Measurements from ENCODE around the gene C6orf136.

Gene C6orf136

DNA sequence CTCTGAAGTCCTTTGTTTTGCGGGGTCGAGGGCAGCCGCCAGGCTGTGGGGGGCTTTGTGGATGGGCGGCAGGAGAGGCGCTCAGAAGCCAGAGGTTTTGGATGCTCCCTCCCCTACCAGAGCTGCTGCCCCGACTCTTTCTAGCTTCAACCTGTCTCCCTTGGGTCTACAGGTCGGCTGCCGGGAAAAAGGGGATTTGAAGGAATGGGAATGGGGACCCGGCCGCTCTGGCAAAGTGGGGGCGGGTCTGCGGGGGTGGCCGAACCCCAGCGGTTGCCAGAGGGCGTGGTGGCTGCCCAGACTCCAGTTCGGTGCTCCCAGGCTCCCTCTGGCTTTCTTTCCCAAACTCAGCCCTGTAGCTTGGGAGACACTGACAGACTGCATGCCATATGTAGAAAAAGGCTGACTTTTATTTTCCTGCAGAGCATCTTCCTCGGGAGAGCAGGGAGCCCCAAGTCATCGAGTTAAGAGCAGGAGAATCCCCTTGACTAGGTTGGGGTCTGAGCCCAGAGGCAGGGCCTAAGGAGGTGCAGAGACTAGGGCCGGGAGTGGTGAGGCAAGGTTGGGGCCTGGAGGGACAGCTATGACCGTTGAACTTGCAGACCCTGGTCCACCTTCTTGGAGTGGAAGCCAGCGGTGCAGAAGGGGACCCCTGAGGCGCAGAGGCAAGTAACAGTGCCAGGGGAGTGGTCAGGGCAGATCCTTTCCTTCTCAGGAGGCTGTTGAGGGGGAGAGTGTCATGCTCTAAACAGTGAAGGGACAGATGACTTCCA, 40.9 kb downstream of the C6orf136 start:
- no peak for DNase-seq

DNA sequence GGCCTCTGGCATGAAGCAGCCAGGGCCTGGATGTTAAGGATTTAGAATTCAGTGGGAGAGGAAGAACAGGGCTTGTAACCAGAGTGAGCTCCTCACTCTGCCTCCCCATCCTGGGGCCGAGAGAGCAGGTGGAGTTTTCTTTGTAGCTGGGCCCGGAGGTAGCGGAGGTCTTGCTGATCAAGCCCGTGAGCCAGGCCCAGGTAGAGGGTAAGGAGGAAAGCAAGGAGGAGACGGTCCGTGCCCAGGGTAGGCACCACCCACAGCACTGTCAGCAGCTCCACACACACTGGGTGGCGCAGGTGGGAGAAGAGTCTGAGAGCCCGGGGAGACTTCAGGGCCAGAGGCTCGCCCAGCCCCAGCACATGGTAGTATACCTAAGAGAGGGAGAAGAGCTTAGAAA, 41.6 kb downstream of the C6orf136 start:
- no peak for DNase-seq

DNA sequence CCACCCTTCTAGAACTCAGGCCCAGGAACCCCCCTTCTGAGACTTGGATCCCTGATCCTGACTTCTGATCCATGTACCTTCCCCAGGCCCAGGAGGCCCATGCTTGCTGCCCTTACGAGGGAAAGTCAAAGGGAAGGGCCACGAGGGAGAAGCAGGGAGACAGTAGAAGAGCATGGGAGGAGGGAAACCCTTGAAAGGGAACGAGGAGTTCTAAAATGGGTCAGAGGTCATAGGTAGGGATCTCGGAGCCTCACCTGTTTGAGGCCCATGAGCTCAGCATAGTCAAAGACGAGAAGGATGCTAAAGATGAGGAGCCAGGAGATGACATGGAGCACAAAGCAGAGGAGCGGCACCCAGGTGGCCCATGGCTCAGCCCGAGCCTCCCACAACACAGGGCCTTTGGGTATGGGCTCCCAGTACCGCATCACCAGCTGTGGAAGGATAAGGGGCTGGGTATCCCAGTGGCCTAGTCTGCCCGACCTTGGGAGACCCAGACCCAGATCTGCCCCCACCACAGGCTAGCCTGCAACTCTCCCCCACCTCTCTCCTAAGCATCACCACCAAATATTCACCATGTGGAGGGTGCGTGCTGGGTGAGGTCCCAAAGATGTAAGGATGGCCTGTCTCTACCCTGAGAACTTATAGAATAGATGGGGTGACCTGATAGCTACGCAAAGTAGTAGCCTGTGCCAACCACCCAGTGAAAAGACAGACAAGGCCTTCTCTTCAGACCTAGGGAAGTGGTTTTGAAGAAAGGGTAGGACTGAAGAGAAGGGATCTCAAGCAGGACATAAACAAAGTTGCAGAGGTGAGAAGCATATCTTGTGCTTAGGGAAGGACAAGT, 42.3 kb downstream of the C6orf136 start:
- no peak for DNase-seq

DNA sequence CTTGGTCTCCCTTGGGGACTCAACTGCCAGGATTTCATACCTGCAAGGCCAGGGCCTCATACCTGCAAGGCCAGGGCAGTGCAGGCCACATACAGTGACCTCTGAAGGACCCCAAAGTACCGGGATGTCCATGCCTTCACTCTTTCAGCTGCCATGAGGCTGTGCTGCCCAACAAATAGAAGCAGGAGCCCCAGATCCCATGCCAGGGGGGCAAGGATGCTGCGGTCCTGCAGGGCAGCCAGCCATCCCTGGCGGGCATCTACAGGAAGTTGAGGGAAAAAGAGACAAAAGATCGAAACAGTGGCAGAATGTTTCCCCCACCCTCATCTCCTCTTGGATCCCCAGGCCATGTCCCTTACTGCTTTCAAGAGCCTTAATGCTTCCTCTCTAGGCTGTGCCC, 43.1 kb downstream of the C6orf136 start:
- no peak for DNase-seq

DNA sequence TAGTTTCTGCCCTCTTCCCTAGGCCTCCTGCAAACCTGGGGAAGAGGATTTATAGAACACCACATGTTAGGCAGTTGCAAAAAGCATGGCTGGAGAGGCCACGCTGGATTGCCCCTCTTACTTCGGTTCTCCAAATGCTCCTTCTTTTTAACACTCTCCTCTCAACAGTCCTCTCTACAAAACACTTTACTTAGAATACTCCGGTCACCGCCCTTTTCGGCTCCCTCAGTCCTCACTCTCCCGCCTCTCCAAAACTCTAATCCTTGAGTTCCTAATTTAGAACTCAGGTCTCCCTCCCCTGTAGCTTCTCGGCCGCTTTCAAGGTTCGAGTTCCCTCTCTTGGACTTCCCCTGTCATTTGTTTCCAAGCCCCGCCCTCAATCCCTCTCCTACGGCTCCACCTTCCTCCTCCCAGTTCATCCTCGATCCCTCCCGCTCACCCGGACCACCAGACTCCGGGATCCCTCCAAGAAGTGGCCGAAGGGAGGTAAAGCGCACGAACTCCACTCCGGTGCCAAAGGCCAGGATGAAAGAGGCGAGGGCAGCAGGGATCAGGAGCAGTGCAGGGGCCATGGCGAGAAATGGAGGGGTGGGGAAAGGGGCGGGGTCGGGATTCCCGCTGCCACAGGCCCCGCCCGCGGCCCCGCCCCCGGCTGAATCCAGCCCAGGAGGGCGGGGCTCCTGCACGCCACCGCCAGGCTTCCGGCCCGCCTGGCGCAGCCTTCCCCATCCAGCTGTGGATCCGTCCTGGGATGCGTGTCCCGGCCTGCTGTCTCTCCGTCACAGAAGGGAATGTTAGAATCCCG, 43.7 kb downstream of the C6orf136 start, which contains the start of gene NRM:
Gene NRM (minus strand): TSS at position 582 of the 805 bp plus-strand sequence. CDS start 10 bp downstream, at position 572.
- DNase-seq, result peak; percentile 70

DNA sequence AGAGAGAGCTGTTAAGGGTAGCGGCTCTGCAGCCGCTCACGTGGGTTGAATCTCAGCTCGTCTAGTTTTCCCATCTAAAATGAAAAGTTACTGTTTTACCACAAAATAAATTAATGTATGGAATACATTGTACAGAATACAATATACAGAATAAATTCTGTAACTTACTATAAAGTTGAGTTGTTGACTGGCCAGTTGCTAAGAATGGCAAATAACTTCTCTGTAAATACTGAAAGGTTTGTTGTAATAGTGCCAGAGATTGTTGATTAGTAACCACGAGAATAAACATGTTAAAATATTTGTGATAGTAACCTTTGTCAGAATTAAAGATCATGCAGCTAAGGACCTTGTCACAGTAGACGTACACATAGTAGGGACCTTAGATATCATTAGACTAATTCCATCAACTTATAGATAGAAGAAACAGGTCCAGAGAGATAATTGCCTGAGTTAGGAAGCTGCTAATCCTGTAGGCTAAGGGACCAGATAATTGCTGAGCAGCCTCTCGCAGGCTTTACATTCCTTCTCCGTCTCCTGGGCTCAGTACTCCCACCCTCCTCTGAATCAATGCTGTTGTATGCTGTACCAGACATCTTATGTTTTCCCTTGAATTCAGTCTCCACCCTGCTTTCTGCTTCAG, 44.4 kb downstream of the C6orf136 start:
- DNase-seq, result no peak

DNA sequence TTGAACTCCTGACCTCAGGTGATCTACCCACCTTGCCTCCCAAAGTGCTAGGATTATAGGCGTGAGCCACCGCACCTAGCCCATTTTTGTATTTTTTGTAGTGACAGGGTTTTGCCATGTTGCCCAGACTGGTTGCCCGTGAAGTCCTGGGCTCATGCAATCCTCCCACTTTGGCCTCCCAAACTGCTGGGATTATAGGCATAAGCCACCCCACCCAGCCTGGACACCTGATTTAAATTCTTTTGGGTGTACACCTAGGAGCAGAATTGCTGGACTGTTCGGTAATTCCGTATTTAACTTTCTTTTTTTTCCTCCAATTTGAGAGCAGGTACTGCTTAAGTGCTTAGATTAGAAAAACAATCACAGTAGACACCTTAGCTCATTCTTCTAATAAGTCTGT, 49.5 kb downstream of the C6orf136 start:
- no peak for DNase-seq

DNA sequence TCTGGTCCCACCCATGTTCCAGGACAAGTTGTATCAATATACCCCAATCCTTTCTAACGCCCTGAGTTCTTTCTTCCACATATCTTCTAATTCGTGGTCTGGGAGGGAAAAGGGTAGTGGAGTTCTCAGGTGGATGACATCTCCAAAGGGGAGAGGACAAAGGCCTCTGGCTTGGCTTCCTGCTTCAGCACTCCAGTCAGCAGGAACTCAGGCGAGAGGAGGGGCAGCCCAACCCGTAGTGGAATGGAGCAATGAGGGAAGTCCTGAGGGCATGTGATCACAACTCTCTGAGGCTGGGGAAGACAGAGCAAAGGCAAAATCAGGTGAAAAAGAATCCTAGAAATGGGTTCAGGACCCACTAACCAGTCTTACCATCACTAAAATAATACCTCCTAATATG, 53.4 kb downstream of the C6orf136 start:
- DNase-seq, result no peak
